NCI-H1417 treated with DMSO at 0.1 percent for 48 hours (cell line): ENCODE measurements around the gene SPEG.

Experiments used
- DNase-seq: peaks from one replicate; lab custom pipeline; 2025; lab: John Stamatoyannopoulos, UW

Gene SPEG

DNA sequence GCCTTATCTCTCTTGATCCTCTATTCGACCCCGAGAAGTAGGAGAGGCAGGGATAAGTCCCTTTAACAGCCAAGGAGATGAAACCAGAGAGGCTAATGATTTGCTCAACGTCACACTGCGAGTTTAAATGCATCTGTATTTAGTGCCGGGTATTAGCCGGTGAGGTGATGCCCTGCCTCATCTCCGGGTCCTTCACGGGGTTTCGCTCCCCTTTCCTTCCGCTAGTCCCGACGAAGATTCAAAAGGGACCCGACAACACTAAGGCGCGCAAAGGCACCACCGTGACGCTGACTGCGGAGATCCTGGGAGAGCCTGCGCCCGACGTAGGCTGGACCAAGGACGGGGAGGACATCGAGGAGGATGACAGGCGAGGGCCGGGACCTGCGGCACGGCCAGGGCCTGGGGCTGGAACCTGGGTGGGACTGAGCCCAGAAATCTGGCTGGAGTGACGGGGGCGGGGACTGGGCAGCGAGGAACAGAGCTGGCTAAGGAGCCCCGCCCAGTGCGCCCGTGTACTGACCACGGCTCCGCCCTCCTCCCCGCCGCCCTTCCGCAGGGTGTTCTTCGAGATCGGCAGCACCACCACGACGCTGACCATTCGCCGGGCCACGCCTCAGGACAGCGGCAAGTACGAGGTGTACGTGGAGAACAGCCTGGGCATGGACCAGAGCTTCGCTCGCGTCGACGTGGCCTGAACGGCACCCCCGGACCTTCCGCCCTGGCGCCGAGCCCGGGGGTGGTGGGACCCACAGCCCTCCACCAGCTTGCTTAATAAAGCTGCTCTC lies 63.0 kb downstream of the SPEG start:
- no peak for DNase-seq

DNA sequence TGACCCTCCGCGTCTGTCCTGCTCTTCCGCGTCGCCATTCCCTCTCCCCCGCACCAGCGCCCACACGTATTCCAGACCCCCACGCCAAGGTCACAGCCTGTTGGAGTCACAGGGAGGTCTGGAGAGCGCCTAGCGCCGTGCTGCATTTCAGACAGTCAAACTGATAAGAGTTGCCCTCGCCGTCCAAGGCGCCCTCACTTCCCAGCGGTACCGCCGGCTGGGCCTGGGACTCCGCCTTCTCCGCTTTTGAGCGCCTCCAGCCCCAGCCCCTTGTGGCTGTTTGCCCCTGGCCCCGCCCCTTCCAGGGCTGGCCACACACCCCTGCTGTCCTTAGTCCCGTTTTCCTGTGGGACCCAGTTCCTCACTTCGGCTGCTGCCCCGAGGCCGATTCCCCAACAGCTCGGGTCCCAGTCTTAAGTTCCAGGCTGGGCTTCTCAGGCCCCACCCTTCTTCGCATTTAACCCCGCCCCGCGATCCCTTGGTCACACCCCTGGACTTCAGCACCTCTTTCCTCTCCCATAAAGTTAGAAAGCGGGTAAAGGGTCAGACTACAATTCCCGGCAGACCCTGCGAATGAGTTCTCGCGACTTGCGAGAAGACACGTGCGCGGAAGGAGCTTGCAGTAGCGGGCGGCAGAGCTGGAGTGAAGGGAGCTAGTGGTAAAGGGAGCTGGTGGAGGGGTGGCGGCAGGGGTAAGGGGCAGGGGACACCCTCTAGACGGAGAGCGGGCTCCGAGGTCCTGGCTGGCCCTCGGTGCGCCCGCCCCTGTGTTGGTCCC lies 63.8 kb downstream of the SPEG start, which contains the start of gene GMPPA:
Gene GMPPA (plus strand): TSS at position 612 of the 778 bp plus-strand sequence. CDS start 1,085 bp downstream, outside the sequence.
- peak; percentile 58 for DNase-seq

DNA sequence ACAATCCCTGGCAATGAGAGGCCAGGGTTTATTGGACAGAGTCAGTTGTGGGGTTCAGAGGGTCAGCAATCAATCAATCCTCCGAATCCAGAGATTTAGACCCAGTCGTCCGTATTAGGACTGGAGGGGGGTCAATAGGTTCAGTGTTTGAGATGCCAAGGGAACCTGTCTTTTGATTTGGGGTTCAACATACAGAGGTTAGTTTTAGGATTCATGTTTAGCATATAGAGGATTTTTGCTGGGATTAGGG lies 64.3 kb downstream of the SPEG start:
- no peak for DNase-seq

DNA sequence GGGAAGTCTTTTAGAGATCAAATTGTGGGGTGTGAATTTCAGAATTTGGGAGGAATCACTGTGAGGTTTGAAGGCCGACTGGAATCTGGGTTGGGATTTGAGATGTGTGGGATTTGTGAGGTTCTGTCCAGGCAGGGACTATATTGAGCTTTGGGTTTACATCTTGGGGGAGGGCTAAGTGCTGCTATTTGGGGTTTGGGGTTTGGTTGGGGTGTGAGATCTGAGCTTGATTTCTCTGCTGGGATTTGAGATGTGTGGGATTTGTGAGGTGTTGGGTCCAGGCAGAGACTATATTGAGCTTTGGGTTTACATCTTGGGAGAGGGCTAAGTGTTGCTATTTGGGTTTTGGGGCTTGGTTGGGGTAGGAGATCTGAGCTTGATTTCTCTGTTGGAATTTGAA lies 64.9 kb downstream of the SPEG start:
- no peak for DNase-seq

DNA sequence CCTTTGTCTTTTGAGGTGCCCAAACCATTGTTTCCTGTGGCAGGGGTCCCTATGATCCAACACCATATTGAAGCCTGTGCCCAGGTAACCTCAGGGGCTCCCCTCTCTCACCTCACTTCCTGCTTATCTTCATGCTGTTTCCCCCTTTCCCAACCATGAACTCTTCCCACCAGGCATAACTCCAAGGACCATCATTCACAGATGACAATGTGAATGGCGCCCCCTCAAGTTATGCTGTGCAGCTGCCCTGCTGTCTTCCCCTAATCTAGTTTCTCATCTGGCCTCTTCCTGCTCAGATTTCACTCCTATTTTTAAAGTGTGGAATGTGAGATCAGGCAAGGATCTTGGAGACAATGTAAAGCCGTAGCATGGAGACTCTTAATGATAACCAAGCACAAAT lies 65.5 kb downstream of the SPEG start:
- DNase-seq: no peak

DNA sequence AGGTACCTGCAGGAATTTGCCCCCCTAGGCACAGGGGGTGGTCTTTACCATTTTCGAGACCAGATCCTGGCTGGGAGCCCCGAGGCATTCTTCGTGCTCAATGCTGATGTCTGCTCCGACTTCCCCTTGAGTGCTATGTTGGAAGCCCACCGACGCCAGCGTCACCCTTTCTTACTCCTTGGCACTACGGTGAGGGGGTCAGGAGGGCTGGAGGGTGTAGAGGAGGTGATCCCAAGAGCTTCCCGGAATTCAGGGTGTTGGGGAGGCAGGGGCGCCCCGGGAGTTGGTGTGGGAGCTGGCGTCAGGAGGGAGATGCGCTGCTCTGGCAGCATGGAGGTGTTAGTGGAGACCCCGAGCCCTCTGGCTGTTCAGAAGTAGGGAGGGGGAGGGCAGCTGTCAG lies 67.2 kb downstream of the SPEG start:
- DNase-seq: no peak

DNA sequence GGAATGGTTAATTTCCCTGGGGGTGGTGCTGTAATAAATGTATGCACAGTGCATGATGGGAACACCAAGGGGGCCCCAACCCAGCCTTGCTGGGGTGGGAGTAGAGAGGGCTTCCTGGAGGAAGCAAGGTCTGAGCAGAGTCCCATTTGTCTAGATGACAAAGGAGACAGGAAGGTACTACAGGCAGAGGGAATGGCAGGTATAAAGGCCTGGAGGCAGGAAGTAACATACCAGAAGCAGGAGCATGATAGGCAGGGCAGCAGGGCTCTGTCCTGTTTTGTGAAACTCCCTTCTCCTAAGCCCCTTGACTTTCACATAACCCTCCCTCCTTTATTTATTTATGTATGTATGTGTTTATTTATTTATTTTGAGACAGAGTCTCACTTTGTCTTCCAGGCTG lies 68.0 kb downstream of the SPEG start:
- no peak for DNase-seq

DNA sequence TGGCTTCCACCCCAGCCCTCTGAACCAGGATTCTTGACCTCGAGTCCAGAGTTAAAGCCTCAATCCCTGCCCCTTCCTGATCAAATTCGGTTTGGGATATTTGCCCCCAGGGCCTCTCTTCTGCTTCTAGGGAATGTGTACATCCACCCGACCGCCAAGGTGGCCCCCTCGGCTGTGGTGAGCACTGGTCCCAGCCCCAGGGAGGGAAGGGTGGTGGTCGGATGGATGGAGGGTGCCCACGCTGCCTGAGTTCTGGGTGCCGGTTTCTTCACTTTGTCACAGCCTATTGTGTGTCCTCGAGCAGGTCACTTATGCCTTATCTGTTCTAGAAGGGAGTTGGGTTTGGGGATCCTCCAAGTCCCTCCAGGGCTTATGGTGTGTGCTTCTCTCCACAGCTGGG lies 70.9 kb downstream of the SPEG start:
- no peak for DNase-seq

DNA sequence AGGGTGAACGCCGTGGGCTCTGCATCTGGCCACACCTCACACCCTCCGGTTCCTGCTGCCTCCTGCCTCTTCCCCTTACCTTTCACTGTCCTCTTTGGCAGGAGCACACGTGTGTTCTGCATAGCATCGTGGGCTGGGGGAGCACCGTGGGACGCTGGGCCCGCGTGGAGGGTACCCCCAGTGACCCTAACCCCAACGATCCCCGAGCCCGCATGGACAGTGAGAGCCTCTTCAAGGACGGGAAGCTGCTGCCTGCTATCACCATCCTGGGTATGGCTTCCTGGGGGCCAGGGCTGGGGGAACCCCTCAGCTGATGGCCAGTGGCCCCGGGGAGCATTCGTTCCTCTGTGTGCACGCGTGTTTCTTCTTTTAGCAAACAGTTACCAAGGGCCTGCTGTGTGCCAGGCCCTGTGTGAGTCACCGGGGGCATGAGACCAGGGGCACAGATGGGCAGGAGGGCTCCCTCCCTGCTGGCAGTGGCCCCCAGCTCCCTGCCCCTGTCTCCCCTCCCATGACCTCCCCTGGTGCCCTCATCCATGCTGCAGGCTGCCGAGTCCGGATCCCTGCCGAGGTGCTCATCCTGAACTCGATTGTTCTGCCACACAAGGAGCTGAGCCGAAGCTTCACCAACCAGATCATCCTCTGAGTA lies 71.6 kb downstream of the SPEG start:
- no peak for DNase-seq

DNA sequence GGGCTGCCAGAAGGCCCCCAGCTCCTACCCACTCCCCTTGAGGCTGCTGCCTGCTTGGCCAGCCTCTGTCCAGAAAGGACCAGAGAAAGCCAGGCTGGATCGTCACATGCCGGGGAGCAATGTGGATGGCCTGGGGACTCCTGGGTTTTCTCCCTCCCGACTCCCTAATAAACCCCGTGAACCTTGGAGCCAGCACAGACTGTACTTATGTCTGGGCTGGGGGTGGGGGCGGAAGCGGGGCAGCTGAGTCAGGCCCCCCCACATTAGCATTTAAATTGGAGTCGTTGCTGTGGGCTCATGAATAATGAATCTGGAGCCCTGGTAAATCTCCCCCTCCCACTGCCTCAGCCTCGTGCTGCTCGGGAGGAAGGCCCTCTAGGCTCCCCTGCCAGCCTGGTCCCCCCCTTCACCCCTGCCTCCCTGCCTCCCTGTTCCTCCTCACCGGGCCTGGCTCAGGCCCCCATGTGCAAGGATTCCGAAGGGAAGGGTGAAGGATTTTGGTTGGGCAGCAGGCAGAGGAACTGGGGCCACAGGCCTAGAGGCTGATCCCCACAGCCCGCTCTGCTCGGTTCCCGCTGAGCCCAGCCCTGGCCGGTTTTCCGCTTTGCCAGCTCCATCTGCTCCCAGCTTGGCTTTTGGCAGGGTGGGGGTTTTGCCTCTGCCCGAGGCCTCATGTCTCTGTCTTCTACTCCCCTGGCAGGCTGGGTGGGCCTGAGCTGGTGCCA lies 72.3 kb downstream of the SPEG start:
- no peak for DNase-seq

DNA sequence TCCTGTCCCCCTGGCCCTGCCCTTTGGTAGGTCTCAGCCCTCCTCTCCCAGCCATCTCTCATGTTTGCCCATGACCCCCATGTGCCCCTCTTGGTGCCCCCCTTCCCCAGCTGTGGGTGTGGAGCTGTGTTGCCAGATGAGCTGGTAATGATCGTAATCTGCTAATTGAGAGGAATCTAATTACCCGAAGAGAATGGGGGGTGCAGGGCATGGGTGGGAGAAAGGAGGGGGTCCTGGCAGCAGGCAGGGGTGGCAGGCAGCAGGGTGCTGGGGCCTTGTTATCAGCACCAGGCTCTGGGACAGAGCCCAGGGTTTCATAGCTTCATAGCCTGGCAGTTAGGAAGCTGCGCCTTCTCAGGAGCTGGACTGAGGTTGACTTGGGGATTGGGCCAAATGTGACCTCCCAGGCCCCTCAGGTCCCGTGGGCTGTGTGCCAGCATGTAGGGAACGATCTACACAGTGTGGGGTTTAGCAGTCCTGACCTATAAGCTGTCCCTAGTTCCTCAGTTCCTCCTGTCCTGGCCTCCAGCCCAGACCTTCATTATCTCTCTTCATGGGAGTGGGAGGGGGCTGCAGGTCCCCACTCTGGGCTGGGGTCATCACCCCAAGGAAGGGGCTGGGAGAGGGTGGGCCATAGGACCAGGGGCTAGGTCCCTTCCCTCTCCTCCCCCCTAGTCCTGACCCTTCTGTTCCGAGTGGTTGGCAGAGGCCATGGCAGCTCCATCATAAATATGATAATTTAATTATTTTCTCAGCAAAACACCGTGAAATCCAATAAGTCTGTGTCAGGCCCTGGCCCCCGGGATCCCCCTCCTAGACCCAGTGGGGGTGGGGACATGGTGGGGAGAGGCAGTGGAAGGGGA lies 73.2 kb downstream of the SPEG start:
- DNase-seq: no peak

DNA sequence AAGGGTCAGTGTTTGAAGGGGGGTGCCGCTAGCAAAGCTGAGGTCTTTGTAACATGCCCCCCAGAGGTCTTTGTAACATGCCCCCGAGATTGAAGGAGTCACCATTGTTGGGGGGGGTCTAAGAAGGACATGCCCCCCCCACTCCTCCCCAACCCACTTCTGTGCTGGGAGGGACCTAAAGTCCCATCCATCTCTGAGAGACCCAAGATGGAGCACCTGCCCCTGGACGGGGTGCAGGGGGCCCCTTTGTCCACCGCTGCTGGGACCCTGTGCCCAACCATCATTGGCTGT lies 73.7 kb downstream of the SPEG start:
- no peak for DNase-seq

DNA sequence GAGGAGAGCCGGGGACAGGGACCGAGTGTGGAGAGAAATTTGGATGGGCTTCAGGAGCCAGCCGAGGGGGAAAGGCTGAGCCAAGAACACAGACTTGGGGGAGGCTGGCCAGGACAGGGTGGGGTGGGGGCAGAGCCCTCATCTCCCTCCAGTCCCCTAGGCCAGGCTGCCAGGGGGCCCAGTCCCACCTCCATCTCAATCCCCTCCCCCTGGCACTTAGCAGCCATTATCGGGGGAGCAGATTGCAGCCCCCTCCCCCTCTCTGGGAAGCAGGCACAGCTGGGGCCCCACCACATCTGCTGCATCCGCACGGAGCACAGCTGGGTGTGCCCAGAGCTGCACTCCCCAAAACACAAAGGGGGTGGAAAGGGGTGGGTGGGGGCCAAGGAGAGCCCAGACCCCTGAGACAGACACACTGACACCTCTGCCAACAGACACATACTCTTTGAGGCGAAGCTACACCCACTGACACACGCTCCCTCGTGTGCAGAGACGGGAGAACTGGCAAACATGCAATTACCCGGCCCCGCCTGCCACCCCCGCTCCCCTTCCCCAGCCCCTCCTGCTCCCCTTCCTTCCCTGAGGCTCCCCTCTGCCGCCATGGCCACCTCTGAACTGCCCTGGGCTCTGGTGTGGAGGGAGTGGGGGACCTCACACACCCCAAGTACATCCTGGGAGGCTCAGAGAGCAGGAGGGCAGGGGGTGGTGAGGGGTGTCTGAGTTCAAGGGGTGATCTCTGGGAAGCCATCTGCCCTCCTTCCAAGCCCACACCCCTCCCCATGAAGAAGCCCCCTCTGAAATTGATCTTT lies 74.5 kb downstream of the SPEG start:
- no peak for DNase-seq

DNA sequence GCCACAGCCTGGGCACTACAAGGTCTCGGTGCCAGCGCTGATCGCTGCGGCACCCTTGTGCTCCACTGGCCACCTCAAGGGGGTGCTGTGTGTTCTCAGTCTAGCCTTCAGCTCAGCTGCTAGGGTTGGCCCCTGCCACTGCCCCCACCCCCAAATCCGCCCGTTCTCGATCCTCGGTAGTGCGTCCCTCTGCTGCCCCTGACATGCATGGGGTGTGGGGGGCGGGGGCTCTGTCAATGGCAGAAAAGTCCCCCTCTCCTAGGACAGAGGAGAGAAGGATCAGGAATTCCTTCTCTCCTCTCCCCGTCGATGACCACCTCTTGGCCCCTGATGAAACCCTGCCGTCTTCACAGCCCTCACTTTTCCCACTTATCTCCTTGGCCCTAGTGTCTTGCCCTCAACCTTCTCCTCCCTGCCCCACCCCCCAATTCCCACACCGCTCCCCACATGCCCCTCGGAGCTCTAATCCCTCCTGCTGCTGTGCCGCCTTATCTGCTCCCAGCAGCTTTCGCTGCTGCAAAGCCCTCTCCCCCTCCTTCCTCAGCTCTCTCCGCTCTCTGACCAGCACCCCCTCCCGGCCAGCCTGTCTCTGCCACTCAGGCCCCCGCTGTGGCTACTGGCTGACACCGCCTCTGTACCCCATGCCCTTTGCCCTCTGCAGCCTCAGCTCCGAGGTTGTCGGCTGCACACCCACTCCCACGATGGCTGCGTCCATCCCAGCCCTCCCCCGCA lies 75.3 kb downstream of the SPEG start:
- no peak for DNase-seq

DNA sequence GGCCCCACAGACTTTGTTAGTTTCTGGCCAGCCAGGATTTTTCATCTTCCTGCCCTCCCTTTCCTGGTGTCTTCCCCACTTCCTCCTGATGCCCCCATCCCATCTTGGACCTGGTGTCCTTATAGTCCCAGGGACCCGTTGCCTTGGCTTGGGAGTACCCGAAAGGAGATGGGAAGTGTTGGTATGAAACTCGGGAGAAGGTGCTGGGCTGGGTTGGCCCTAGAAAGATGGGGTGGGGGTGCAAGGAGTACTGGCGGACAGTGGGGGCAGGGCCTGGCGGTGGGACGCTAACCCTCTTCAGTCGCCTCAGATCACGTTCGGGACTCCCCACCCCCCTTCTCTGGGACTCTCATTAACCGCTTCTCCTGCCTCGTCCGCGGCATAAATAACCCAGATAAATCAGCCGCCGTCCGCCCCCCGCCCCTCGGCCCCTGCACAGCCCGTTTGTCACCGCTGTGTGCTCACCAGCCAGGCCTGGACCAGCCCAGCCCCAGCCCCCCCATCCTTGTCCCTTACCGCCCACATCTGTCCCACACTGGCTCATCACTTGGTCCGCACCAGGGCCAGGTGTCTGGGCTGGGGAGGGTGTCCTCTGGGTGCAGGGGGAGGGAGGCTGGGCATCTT lies 76.0 kb downstream of the SPEG start:
- DNase-seq: no peak

DNA sequence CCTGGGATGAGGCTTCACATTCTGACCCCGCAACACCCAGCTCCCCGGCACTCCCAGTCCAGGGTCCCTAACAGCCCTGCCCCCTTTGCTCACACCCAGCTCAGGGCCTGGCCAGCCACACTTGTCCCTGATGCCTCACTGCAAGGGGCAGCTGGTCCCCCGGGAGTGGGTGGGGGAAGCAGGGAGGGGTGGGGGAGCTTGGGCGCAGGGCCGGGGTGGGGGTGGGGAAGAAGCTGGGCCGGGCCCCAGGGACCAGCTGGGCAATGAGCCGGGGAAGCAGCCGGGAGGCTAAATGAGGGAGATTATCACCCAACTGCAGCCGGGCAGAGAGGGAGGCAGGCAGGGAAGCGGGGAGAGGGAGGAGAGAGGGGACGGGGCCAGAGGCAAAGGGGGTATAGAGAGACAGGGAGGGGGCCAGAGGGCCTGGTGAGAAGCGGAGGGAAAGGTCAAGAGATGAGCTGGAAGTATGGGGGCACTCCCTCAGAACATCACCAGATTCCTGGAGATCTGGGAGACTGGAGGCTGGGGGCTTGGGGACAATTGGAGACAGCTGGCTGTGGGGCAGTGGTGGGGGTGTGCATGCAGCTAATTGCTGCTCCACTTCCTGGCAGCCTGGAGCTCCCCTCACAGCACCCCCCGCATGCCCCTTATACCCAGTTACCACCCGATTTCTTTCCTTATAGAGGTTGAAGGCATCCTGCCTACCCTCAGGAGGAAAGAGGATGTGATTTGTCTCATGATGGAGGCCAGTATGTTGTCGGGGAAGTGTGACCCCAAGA lies 77.1 kb downstream of the SPEG start:
- no peak for DNase-seq

DNA sequence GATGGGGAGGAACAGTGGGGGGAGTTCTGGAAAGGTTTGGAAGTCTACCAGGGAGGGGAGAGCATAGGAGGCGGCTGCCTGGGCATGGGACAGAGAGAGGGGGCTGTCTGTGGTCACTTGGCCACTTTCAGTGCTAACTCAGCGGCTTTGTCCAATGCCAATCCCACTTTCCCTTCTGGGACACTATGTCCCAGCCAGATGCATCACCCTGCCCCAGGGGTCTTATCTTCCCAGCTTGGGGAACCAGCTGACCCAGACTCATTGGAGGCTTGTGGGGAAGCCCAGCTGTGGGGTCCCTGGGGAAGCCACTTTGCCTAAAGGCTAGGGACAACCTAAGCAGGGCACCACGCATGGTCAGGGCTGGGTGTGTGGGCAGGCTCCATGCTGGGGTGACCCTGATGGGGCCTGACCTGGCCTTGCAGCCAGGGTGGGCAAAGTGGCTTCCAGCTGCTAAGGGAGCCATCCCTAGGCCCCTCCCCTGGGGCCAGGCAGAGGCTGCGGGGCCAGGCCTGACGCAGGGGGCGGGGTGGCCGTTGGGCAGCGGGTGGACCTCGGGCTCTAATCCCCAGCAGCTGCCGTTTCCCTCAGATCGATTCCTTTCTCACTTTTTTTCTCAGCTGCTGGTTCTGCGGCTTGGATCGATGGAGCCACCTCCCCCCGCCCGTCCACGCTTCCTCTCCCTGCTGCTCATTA lies 78.0 kb downstream of the SPEG start:
- no peak for DNase-seq

DNA sequence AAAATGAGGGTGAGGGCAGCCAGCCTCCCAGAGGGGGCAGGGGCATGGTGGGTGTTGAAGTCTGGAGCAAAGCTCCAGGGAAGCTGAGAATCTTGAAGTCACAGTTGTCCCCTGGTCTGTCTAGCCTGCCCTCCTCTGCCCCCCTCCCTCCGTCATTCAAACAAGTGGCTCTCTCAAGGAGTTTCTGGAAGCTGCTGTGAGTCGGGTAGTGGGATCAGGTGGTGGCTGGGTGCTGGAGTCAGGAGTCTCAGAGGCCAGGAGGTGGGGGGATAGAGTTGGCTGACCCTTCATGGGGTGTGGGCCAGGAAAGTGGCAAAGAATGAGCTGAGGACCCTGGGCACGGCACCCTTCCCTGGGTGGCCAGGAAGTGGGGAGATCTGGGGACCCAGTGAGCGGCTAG lies 79.1 kb downstream of the SPEG start:
- no peak for DNase-seq
